Activated B cell treated with CpG ODN at 0.5 μM for 24 hours (primary cell): ENCODE data around the gene IPCEF1. TPM values are rescaled to one million over a fixed set of nuclear protein-coding genes. Genes with fewer than 3 reads are reported as not detected.
"Not testable (repeated sequence)": the region's sequence is repeated elsewhere in the genome, so short reads cannot be mapped to it uniquely, and the experiment has no call there.

Experiments
- ATAC-seq: fragments of 200-7000 bp; cut with Tn5 transposase; one replicate; pipeline ENCODE4 v1.10.0; 2021; ENCODE audit warnings: low read depth, mild to moderate bottlenecking, moderate library complexity
- CTCF ChIA-PET: fragments of 350-600 bp; sonication (Branson Sonifier 250); formaldehyde crosslinking; loops from one replicate; lab custom pipeline; 2021; ENCODE audit warnings: antibody characterized with exemption; lab: Charles Lee
- POLR2A ChIA-PET: fragments of 350-600 bp; sonication (Branson Sonifier 250); formaldehyde crosslinking; loops from one replicate; lab custom pipeline; 2021; ENCODE audit warnings: antibody characterized with exemption; lab: Charles Lee
- DNase-seq: peaks from one replicate; pipeline ENCODE4 v3.0.0; 2022
- H3K27ac Mint-ChIP-seq: one replicate; pipeline ENCODE4 v1.8.0; 2020; ENCODE audit warnings: mixed read lengths
- H3K27me3 Mint-ChIP-seq: one replicate; pipeline ENCODE4 v1.8.0; 2021; ENCODE audit warnings: mixed read lengths
- H3K36me3 Mint-ChIP-seq: one replicate; pipeline ENCODE4 v1.8.0; 2021; ENCODE audit warnings: low read depth, mixed read lengths
- H3K4me1 Mint-ChIP-seq: one replicate; pipeline ENCODE4 v1.8.0; 2021; ENCODE audit warnings: mixed read lengths
- H3K4me3 Mint-ChIP-seq: one replicate; pipeline ENCODE4 v1.8.0; 2020; ENCODE audit warnings: mild to moderate bottlenecking, mixed read lengths
- H3K9me3 Mint-ChIP-seq: one replicate; pipeline ENCODE4 v1.8.0; 2020; ENCODE audit warnings: mixed read lengths
- CTCF ChIP-seq: fragments of 200-600 bp; IDR thresholded peaks from one replicate; pipeline ENCODE4 v1.8.0; 2022; ENCODE audit warnings: antibody characterized with exemption, mild to moderate bottlenecking
- intact Hi-C: fragments of 100-400 bp; cut with micrococcal nuclease; formaldehyde crosslinking; loops from one replicate; pipeline ENCODE4 v1.15.1; 2024
- total RNA-seq: library from RNA; stranded (reverse); gene quantifications from 2 replicates; pipeline ENCODE4 v1.2.3, GENCODE V29; 2022

Gene IPCEF1
- total RNA-seq, 1 donor from 2014 or later: 2.1 TPM

DNA sequence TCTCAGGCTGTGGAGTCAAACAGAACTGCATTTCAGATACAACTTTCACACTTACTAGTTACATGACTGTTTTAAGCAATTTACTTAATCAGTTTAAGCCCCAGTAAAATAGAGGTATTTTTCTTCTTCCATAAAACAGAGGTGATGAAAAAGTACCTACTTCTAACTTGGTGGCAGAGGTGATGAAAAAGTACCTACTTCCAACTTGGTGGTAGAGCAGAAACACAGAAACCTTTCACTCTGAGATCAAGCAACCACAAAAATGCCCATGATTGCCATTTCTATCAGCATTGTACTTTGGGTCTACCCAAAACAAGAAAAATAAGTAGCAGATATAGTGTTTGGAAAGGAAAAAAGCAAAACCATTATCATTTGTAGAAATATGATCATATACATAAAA, 168.9 kb downstream of the IPCEF1 start:
- POLR2A ChIA-PET: no interaction called here
- CTCF ChIA-PET: no interaction called here
- Mint-ChIP-seq H3K9me3 (no peaks in the 10 kb centered on the region), H3K4me1 (no peaks in the 10 kb centered on the region), H3K4me3 (no peak overlapping the region), H3K27me3 (no peaks in the 10 kb centered on the region), H3K27ac (no peak overlapping the region), H3K36me3 (no peaks in the 10 kb centered on the region)
- TF ChIP-seq CTCF: no peak
- DNase-seq (no peak), ATAC-seq (no peak)
- intact Hi-C loops: no loop called here

DNA sequence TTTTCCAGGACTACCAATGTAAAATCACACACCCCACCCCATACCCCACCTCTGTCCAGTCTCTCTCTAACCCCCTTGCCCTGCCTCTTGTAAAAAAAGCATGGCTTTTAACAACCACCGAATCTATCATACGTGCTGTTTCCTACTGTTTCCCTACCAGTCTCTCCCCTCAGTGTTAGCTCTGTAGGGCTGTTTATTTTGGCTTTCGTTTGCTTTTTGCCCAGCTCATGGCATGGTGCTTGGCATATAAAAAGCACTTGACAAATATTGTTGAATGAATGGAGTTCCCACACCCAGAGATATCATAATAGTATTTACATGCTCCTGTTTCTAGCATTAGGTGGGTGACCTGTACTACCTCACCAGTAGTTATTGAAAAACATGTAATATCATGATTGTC, 169.4 kb downstream of the IPCEF1 start:
- Mint-ChIP-seq H3K27ac (no peak overlapping the region), H3K4me1 (no peaks in the 10 kb centered on the region), H3K9me3 (no peaks in the 10 kb centered on the region), H3K27me3 (no peaks in the 10 kb centered on the region), H3K36me3 (no peaks in the 10 kb centered on the region), H3K4me3 (no peak overlapping the region)
- ChIA-PET POLR2A (no interaction called here), CTCF (no interaction called here)
- no peak for DNase-seq
- no peak for ATAC-seq
- no peak for TF ChIP-seq CTCF
- intact Hi-C loops: no loop called here

GRCh38 chr6:154179434-154179833, 177.2 kb downstream of the IPCEF1 start:
- H3K27me3 Mint-ChIP-seq: no peaks in the 10 kb centered on the region
- POLR2A ChIA-PET: no interaction called here
- no peak overlapping the region for H3K27ac Mint-ChIP-seq
- TF ChIP-seq CTCF: no peak
- no peaks in the 10 kb centered on the region for H3K4me1 Mint-ChIP-seq
- CTCF ChIA-PET: no interaction called here
- intact Hi-C loops: no loop called here
- H3K4me3 Mint-ChIP-seq: no peak overlapping the region
- DNase-seq (no peak), ATAC-seq (no peak)
- no peaks in the 10 kb centered on the region for H3K9me3 Mint-ChIP-seq
- H3K36me3 Mint-ChIP-seq: no peaks in the 10 kb centered on the region

DNA sequence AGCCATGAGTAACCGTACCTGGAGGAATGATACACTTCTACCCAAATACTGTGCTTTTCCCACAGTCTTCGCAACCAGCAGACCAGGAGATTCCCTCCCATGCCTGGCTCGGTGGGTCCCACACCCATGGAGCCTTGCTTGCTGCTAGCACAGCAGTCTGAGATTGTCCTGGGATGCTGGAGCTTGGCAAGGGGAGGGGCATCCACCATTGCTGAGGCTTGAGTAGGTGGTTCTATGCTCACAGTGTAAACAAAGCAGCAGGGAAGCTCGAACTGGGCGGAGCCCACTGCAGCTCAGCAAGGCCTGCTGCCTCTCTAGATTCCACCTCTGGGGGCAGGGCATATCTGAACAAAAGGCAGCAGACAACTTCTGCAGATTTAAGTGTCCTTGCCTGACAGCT, 184.2 kb downstream of the IPCEF1 start:
- CTCF ChIA-PET, H3K4me1 Mint-ChIP-seq, POLR2A ChIA-PET, H3K27me3 Mint-ChIP-seq, DNase-seq, intact Hi-C loops, H3K36me3 Mint-ChIP-seq, H3K9me3 Mint-ChIP-seq, H3K27ac Mint-ChIP-seq, ATAC-seq, H3K4me3 Mint-ChIP-seq: not testable (repeated sequence)

DNA sequence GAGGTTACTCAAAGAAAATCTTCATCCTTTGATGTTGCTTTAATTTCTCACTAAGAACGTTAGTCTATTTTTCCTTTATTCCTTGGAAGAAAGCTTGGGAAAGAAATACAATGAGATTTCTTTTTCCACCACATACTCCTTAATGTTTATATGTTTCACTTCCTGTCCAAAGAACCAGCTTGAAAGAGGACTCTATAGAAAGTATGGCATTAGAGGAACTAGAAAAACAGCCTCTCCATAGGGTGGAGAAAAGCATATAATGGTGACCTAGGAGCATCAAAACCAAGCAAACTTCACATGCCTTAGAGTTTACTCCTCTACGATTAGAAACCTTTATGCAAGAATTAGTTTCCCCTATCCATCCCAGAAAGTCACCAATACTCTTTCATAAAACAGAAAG, 186.5 kb downstream of the IPCEF1 start:
- TF ChIP-seq CTCF: no peak
- intact Hi-C loops: no loop called here
- ChIA-PET POLR2A (no interaction called here), CTCF (no interaction called here)
- no peaks in the 10 kb centered on the region for H3K36me3 Mint-ChIP-seq
- H3K4me1 Mint-ChIP-seq: no peaks in the 10 kb centered on the region
- H3K27me3 Mint-ChIP-seq: no peaks in the 10 kb centered on the region
- no peak overlapping the region for H3K4me3 Mint-ChIP-seq
- DNase-seq: no peak
- H3K27ac Mint-ChIP-seq: no peak overlapping the region
- H3K9me3 Mint-ChIP-seq: no peaks in the 10 kb centered on the region
- ATAC-seq: no peak

DNA sequence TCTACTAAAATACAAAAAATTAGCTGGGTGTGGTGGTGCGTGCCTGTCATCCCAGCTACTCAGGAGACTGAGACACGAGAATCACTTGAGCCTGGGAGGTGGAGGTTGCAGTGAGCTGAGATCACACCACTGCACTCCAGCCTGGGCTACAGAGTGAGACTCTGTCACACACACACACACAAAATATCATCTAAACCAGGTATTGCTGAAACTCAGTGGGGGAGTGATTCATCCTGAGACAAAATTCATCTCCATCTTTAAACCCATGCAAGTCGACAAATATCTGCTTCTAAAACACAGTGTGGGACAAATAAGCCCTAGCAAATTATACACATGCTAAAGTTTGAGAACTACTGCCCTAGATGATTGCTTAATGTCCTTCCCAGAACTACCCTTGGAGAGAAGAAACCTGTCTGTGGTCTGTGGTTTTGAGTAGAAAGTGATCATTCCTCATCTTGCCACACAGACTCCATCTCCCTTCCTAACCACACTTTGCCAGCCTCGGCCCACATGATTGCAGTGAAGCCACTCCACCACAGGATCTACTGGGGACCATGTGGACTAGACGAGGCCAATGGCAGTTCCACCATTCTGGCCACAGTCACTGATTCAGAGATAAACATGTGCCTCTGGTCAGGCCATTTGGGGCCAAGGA, 187.3 kb downstream of the IPCEF1 start:
- no peaks in the 10 kb centered on the region for H3K27me3 Mint-ChIP-seq
- H3K27ac Mint-ChIP-seq: no peak overlapping the region
- intact Hi-C loops: no loop called here
- DNase-seq (no peak), ATAC-seq (no peak)
- POLR2A ChIA-PET: no interaction called here
- no peaks in the 10 kb centered on the region for H3K9me3 Mint-ChIP-seq
- H3K4me1 Mint-ChIP-seq: no peaks in the 10 kb centered on the region
- no peaks in the 10 kb centered on the region for H3K36me3 Mint-ChIP-seq
- no peak overlapping the region for H3K4me3 Mint-ChIP-seq
- TF ChIP-seq CTCF: no peak
- CTCF ChIA-PET: no interaction called here
